Measurements from ENCODE around the gene WDR37.
"Not testable (repeated sequence)": the region's sequence is repeated elsewhere in the genome, so short reads cannot be mapped to it uniquely, and the experiment has no call there.

The WDR37 gene

DNA sequence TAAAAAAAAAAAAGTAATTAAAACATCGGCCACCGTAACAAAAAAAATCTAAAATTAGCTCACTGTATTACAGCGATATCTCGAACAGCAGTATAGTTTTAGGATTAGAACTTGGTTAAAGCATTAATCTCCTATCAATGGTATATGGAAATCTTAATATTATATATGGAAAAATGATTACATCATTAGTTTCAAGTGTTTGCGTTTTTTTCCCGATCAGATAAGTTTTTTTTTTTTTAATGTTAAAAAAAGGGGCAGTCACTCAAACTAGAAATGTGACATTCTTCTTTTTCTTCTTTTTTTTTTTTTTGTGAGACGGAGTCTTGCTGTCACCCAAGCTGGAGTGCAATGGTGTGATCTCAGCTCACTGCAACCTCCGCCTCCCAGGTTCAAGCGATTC, 14.7 kb upstream of the WDR37 start:
- in situ Hi-C loops (cut with MboI; ENCODE audit: low sequenced_read_pairs) = no loop called here

DNA sequence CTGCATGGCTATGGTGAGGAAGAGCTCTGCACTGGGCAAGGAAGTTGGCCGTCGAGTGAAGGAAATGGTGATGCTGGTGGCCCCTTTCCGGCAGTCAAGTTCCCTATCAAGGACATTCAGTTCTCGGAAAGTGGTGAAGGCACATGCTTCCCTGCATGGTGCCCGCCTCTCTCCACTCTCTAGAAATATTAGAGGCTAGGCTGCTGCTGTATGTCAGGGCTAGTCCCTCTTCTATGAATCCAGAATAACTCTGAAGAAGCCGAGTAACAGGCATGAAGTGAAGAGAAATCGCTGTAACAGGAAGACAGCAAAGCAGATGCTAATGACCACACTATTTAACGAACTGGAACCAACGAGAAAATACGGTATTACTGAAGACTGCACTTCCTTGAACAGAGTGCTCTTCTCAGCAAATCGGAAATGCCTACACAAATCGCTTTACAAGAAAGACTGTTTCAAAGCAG, 12.6 kb upstream of the WDR37 start:
- in situ Hi-C loops (cut with MboI; ENCODE audit: low sequenced_read_pairs) = no loop called here

DNA sequence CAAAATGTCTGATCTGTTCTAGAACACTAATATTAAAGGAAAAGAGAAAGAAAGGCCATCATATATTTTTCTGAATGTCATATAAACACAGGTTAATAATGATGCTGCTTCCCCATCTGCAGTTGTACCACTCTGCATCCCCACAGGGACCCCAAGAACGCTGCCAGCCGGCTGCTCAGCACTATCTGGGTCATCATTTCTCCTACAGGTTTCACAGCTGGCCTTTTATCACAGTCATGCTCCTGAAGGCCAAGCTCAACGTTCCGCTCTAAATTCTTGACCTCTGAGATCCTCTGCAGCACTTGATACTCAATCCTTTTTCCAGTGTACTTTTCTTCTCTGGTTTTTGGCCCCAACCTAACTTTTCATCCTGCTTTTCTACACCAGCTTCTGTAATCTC, 12.0 kb upstream of the WDR37 start:
- in situ Hi-C loops (cut with MboI; ENCODE audit: low sequenced_read_pairs) = no loop called here

DNA sequence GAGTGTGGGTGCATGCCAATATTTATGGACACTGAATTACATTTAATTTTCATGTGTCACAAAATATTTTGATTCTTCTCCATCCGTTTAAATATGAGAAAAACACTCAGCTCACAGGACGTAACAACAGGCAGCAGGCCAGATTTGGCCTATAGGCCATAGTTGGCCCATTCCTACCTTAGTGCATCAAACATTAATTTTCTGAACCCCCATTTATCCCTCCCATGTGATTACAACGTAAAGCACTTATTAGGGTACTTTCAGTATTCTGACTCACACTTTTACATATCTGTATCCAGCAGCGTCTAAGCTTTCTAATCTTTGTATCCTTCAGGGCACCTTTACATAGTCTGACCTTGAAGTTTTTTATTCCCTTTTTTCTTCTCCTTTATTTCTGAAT, 11.2 kb upstream of the WDR37 start:
- in situ Hi-C loops (cut with MboI; ENCODE audit: low sequenced_read_pairs) = no loop called here

DNA sequence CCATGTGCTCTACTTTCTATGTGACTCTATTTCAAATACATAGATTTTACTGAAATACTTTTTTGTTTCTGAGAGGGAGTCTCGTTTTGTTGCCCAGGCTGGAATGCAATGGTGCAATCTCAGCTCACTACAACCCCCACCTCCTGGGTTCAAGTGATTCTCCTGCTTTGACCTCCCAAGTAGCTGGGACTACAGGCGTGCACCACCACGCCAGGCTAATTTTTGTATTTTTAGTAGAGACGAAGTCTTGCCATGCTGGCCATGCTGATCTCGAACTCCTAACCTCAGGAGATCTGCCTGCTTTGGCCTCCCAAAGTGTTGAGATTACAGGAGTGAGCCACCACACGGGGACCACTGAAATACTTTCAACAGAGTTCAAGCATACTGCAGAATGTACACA, 10.8 kb upstream of the WDR37 start:
- in situ Hi-C loops (cut with MboI; ENCODE audit: low sequenced_read_pairs) = no loop called here

DNA sequence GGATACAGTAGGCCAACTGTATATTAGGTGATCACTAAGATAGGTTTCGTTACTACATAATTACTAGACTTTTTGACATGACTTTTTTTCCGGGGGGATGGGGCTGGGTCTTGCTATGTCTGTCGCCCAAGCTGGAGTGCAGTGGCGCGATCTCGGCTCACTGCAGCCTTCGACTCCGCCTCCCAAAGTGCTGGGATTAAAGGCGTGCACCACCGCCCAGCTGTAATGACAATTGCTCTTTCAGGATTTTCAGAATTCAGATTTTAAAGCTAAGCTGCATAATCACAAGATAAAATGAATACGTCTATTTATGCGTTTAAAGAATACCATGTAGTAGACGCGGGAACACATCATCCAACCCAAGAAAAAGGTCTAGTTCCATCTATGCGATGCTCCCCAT, 8.2 kb upstream of the WDR37 start:
- in situ Hi-C loops (cut with MboI; ENCODE audit: low sequenced_read_pairs) = no loop called here

DNA sequence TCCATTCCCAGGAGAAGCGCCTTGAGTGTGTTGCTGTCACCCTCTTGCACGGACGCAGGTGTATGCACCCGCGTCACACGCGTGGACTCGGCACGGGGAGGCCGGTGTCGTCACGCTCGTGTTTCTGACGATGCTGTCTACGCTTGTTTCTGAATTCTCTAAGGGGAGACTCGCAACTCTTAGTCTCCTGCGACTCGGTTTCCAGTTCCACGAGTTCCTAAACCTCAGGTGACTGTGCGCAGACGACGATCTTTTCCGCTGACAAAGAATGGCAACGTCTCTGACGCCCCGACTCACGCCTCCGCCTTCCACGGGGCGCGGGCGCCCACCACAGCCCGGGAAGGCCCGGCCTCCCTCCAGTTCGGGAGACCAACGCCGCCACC, 7.8 kb upstream of the WDR37 start:
- in situ Hi-C loops (cut with MboI; ENCODE audit: low sequenced_read_pairs) = no loop called here

DNA sequence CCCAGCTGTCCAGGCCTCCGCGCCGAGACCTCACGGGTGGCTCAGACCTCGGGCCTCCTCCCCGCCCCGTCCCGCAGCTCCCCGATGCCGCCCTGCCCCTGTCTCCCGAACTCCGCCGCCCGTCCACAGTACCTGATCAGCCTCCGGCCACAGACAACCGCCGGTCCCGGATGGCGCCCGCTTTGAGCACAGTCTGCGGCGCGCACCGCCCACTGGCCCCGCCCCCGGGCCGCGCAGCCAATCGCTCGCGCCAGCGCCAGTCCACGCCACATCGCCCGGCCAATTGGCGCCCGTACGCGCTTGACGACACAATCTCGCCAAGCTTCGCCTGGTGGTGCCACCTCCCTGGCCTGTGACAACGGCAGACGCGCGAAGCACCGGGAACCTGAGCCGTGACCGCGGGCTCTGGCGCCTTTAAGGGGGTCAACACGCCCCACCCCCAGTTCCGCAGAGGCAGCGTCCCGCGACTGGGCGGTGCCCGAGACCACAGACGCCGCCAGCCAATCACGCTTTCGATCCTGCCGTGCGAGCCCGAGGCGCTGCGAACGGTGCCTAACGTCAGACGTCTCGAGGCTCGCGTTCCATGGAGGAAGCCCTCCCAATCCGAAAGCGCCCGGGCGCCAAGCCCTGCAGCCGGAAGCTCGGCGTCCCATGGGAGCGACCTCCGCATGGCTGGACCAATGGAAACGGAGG, 7.3 kb upstream of the WDR37 start, which contains the start of gene IDI1:
TSS of gene IDI1 (minus strand) at position 388 of the 693 bp plus-strand sequence. CDS start at position 272, 116 bp downstream.
- in situ Hi-C loops (cut with MboI; ENCODE audit: low sequenced_read_pairs) = no loop called here

DNA sequence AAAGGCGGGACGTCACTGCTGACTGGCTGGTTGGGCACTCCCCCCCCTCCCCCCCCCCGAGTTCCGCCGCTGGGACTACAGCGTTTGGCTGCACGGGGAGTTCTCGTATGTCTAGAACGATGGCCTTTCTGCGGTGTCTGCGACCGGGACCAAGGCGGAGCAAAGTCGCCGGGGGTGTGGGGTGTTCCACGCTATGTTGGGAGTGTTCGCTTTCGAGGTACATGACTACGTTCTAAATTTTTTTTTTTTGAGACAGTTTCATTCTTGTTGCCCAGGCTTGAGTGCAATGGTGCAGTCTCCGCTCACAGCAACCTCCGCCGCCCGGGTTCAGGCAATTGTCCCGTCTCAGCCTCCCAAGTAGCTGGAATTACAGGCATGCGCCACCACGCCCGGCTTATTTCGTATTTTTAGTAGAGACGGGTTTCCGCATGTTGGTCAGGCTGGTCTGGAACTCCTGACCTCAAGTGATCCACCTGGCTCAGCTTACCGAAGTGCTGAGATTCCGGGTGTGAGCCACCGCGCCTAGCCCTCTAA, 6.7 kb upstream of the WDR37 start:
- in situ Hi-C loops (cut with MboI; ENCODE audit: low sequenced_read_pairs) = no loop called here

DNA sequence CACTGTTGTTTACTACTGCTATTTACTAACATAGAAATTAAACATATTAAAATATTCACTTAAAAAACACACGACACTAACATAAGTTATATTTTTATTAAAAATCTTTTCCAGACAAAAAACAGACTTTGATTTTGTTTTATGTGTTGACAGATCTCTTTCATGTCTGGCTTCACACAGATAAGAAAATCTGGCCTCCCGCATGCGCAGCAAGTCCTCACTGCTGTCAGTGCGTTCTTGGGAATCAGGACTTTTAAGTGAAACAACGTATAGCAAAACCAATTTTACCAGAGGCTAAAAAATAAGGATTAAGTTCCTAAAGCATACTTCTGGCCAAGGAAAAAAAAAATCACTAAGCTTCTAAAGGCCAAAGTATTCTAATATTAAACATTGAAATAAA, 6.0 kb upstream of the WDR37 start:
- in situ Hi-C loops (cut with MboI; ENCODE audit: low sequenced_read_pairs) = no loop called here

DNA sequence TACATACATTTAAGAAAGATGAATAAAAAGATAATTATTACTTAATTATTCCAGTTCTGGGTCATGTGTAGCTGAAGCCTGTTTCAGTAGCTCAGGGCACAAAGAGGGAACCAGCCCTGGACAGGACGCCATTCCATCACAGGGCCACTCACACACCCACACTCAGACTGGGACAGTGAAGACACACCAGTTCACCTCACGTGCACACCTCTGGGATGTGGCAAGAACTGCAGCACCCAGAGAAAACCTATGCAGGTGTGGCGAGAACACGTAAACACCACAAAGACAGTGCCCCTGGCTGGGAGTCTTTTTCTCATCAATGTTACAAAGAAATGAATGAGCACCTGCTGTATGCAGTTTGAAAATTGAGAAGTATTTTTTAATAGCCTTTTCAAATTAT, 5.6 kb upstream of the WDR37 start:
- in situ Hi-C loops (cut with MboI; ENCODE audit: low sequenced_read_pairs) = no loop called here

DNA sequence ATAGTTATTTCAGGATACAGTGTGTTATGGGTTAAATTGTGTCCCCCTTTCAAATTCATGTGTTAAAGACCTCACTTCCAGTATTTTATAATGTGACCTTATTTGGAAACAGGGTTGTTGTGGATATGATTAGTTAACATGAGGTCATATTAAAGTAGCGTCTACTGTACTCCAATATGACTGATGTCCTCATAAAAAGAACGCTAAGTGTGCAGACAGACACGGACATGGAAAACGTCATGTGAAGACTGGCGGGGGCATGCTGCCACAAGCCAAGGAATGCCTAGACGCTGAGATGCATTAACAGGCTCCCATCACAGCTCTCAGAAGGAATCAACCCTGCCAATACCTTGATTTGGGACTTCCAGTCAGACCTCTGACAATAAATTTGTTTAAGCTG, 1.5 kb upstream of the WDR37 start:
- in situ Hi-C loops (cut with MboI; ENCODE audit: low sequenced_read_pairs) = no loop called here

DNA sequence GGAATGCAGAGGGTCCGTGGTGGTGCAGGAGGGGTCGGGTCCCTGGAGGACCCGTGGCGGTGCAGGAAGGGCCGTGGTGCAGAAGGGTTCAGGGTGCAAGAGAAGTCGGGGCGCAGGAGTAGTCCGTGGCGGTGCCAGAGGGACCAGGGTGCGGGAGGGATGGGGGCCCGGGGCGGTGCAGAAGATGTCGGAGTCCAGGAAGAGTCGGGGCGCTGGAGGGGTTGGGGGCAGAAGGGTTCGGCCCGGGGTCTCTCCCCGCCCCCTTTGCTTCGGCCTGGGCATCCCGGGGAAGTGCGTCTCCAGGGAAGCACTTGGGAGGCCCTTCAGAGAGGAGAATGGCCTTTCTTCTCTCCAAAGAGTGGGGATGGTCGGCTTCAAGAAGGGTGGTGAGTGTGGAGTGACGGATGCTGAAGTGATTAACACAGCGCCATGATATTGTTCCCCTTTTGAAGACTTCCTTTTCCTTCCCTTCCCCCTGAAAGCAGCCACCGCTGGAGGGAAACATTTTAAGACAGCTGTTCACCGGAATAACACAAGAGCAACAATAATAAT, 997 bp downstream of the WDR37 start:
- in situ Hi-C loops (cut with MboI; ENCODE audit: low sequenced_read_pairs) = no loop called here

DNA sequence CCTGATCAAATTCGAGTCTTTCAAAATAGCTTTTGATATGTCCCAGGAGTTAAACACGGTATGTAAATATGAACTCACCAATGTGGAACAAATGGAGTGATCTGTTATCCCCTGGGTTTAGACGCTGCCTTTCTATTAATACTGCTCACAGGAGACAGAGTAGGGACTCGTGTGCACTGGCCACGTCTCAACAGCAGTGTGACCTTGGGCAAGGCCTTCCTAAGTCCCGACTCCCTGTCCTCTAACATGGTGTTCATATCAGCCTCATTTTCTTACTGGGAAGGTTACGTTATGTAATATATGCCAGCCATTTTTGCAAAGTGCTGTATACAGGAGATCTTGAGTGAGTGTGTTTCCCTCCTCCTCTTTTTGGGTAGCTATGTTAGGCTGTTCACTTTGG, 1.8 kb downstream of the WDR37 start:
- in situ Hi-C loops (cut with MboI; ENCODE audit: low sequenced_read_pairs) = no loop called here

DNA sequence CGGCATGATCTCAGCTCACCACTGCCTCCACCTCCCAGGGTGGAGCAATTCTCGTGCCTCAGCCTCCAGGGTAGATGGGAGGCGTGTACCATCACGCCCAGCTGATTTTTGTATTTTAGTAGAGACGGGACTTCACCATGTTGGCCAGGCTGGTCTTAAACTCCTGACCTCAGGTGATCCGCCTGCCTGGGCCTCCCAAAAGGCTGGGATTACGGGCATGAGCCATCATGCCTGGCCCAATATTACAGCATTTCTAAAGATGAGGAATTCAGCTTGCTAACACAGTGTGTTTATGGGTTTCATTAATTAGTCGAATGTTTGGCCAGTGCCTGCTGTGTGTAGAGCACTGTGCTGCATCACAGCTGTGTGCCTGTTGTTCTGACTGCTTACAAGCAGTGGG, 3.7 kb downstream of the WDR37 start:
- in situ Hi-C loops (cut with MboI; ENCODE audit: low sequenced_read_pairs) = no loop called here

DNA sequence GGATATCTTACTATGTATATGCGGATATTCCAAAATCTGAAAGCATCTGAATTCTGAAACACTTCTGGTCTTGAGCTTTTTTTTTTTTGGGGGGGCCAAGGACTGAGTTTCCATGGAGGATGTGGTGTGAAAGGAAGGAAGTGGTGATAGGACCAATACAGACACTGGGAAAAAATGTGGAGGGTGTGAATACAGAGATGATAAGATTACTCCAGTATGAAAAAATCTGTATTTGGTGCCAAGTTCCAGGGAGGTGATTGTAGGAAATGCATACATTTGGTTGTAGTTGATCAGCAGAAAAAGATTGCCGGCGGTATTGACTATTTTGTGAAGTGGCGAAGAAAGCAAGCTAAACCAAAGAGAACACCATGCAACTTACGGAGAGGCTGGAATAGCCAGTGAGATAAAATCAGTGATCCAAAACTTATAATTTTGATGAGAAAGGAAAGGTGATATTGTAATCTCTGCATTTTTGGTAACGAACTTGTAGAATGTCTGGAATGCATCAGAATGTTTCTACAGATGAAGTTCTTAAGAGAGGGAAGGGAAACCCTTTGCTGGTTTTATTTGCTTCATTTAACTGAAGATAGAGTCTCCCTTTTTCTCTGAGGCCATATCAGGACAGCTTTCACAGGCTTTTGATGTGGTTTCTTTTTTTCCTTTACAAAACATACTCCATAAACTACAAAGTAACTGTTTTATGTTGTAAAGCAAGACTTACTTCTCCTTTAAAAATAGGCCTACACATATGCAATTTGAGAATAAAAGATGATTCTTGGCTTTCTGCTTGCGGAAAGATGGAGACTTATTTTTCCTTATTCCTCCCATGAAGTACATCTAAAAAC, 6.0 kb downstream of the WDR37 start:
- in situ Hi-C loops (cut with MboI; ENCODE audit: low sequenced_read_pairs) = no loop called here

DNA sequence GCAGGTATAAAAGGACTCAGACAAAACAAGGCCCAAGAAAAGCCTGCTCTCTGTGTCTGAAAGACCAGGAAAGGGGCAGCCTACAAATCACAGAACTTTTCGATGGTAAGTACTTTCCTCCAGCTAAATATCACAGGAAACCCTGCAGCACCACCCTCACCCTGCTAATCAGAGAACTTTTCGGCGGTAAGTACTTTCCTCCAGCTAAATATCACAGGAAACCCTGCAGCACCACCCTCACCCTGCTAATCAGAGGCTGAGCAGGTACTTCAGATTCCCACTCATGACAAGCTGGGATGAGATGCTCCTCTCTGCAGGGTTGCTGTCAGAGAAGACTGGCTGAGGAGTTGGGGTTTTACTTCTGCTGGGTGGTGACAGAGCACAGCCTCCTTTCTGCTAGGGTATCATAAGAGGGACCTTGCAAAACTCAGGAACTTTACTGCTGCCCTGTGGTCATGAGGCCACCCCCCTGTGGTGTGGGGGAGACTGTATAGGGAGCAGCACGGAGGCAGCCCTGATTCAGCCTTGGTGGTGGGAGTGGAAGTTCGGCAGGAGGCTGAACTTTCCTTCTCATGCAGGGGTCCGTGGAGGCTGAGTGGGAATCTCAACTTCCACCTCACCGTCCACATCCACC, 7.2 kb downstream of the WDR37 start:
- in situ Hi-C loops (cut with MboI; ENCODE audit: low sequenced_read_pairs) = no loop called here

DNA sequence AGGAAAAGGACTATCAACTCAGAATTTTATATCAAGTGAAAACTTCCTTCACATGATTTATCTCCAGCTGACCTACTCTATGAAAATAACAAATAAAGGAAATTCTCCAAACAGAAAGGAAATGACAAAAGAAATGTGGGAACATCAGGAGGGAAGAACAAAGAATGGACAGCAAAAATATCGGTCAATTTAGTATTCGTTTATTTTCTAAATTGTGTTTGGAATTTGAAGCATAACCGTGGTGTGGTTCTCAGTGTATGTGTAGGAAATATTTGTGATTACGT, 8.7 kb downstream of the WDR37 start:
- in situ Hi-C loops (cut with MboI; ENCODE audit: low sequenced_read_pairs) = no loop called here

DNA sequence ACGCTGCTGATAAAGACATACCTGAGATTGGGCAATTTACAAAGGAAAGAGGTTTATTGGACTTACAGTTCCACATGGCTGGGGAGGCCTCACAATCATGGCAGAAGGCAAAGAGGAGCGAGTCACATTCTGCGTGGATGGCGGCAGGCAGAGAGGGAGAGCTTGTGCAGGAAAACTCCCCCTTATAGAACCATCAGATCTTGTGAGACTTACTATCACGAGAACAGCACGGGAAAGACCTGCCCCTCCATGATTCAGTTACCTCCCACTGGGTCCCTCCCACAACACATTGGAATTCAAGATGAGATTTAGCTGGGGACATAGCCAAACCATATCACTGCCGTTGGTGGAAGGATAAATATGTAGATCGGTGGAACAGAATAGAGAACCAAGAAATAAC, 10.5 kb downstream of the WDR37 start:
- in situ Hi-C loops (cut with MboI; ENCODE audit: low sequenced_read_pairs) = not testable (repeated sequence)

DNA sequence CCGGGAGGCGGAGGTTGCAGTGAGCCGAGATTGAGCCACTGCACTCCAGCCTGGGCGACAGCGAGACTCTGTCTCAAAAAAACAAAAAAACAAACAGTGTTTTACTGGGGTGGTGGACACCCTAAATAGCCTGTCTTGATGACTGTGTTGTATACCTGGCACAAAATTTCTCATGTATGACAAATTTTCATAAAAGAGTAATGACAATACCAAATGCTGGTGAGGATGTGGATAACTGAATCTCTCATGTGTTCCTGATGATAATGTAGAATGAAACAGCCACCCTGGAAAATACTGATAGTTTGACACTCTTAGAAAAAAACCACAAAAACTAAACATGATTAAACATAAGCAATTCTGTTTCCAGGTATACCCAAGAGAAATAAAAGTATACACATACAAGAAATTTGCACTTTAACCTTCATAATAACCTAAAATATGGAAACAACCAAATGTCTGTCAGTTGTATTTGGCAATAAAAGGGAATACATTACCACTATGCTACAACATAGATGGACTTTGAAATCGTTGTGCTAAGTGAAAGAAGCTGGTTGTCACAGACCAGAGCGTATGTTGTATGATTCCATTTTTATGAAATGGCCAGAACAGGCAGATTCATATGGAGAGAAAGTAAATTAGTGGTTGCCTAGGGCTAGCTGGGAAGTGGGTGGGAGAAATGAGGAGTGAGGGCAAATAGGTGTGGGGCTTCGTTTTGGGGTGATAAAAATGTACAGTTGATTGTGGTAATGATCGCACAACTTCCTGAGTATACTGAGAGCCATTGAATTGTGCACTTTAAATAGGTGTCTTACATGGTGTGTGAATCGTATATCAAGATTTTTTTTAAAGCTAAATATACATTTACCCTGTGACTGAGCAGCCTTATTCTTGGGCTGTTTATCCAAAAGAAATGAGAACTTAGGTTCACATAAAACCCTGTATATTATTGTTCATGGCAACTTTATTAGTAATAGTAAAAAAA, 12.5 kb downstream of the WDR37 start:
- in situ Hi-C loops (cut with MboI; ENCODE audit: low sequenced_read_pairs) = no loop called here

All from HL-60/S4 treated with retinoic acid at 250 ng/mL for 4 days and 3 days (cell line).